ENCODE data around the gene EMILIN1.
"Not testable (repeated sequence)": the region's sequence is repeated elsewhere in the genome, so short reads cannot be mapped to it uniquely, and the experiment has no call there.

The EMILIN1 gene

DNA sequence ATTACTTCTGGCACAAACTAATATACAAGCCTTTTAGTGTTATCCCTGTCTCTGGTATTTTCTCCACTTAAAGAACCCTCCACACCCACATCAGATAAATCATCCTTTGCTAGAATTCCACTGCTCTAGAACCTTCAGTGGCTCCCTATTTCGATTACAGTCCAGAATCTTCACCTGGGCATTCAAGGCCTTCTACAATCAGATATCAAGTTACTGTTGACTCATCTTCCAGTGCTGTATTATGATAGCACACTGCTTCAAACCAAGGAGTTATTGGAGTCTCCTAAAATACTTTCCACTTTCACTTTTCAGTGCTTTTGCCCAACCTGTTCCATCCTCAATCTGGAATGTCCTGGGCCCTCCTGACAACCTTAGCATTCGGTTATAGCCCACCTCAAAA, 37.1 kb downstream of the EMILIN1 start:
- no peak overlapping the region for H3K4me3 ChIP-seq (IDR thresholded peaks at IDR 0.05; ENCODE audit: insufficient read depth, low read depth, low read length)
- H3K4me2 ChIP-seq, result no peak overlapping the region
- no peaks in the 10 kb centered on the region for H3K36me3 ChIP-seq (ENCODE audit: insufficient read depth)
- H3K9ac ChIP-seq, result no peak overlapping the region
- no peaks in the 10 kb centered on the region for H4K20me1 ChIP-seq (ENCODE audit: insufficient read depth)
- H2AFZ ChIP-seq (ENCODE audit: low read depth), result no peak overlapping the region
- no peaks in the 10 kb centered on the region for H3K27me3 ChIP-seq (ENCODE audit: insufficient read depth, low read depth)
- no peak overlapping the region for H3K27ac ChIP-seq
- TF ChIP-seq, protein P1, sequence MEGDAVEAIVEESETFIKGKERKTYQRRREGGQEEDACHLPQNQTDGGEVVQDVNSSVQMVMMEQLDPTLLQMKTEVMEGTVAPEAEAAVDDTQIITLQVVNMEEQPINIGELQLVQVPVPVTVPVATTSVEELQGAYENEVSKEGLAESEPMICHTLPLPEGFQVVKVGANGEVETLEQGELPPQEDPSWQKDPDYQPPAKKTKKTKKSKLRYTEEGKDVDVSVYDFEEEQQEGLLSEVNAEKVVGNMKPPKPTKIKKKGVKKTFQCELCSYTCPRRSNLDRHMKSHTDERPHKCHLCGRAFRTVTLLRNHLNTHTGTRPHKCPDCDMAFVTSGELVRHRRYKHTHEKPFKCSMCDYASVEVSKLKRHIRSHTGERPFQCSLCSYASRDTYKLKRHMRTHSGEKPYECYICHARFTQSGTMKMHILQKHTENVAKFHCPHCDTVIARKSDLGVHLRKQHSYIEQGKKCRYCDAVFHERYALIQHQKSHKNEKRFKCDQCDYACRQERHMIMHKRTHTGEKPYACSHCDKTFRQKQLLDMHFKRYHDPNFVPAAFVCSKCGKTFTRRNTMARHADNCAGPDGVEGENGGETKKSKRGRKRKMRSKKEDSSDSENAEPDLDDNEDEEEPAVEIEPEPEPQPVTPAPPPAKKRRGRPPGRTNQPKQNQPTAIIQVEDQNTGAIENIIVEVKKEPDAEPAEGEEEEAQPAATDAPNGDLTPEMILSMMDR (conservative IDR thresholded peaks at IDR 0.05; ENCODE audit: low read depth, low read length), result no peak
- no peaks in the 10 kb centered on the region for H3K79me2 ChIP-seq (ENCODE audit: insufficient read depth, low read depth)
- no peaks in the 10 kb centered on the region for H3K4me1 ChIP-seq (ENCODE audit: low read depth, poor library complexity, severe bottlenecking)

DNA sequence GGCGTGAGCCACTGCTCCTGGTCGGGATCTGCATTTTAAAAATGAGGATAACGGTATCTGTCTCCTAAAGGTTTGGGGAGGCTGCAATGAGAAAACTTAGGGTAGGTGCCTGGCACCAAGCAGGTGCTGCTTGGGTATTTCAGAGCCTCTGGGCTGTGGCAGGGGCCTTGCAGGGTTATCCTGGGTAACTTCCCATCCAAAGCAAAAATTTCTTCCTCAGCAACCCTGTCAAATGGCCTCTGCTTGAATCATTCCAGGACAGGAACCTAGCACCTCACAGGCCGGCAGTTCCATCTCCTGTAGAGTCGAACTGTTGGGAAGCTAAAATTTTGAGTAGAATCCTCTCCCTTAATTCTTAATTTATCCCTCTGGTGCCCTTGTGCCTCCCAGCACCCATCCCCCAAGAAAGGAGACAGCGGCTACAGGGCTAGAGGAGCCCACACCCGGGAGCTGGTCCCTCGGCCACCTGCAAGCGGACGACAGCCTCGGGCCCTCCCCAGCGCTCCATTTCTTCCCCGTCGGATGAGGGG, 39.6 kb downstream of the EMILIN1 start:
- Histone ChIP-seq H3K9ac (no peak overlapping the region), H2AFZ (ENCODE audit: low read depth) (no peak overlapping the region), H3K36me3 (ENCODE audit: insufficient read depth) (no peaks in the 10 kb centered on the region), H4K20me1 (ENCODE audit: insufficient read depth) (no peaks in the 10 kb centered on the region), H3K4me2 (no peak overlapping the region), H3K4me3 (IDR thresholded peaks at IDR 0.05; ENCODE audit: insufficient read depth, low read depth, low read length) (no peak overlapping the region), H3K4me1 (ENCODE audit: low read depth, poor library complexity, severe bottlenecking) (peaks cover 2% of the 10 kb centered on the region), H3K27me3 (ENCODE audit: insufficient read depth, low read depth) (no peaks in the 10 kb centered on the region), H3K27ac (no peak overlapping the region), H3K79me2 (ENCODE audit: insufficient read depth, low read depth) (no peaks in the 10 kb centered on the region)
- TF ChIP-seq, protein P1 (conservative IDR thresholded peaks at IDR 0.05; ENCODE audit: low read depth, low read length), result no peak

DNA sequence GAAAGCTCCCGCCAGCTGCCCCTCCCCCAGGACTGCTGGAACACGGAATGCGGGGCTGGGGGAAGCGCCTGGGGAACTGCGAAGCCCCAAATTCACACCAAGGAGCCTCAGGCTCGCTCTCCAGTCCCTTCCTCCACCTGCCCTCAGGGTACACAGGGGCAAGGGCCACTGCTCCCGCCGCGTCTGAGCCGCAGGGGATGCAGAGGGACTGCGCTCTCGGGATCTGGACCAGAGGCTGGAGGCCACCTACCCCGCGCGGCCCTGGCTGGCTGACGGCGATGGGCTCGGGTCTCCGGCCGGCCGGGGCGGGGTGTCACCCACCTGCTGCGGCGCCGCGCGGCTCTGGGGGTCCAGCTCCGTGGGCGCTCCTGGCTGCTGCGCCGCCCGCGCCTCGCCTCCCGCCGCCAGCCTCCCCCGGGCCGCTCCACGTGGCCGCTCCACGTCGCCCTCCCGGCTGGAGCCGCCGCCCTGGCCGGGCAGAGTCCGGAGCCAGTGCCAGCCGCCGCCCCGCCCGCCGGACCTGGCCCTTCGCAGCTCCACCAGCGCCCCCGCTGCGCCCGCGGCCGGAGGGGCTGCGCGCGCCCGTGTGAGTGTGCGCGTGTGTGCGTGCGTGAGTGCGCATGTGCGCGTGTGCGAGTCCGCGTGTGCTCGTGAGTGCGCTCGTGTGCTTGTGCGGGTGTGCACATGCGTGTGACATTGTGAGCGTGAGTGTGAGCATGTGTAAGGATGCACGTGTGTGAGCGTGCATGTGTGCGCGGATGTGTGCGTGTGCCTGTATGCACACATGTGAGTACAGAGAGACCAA, 40.3 kb downstream of the EMILIN1 start, which contains the start of gene CGREF1:
Gene CGREF1, minus strand, starts transcription at position 604 of the 805 bp plus-strand sequence. CDS start 14,762 bp downstream, outside the sequence.
- Histone ChIP-seq H3K9ac (no peak within 1 kb of the TSS; the same call in 1 of the 2 replicates), H4K20me1 (ENCODE audit: insufficient read depth) (no peaks in the 10 kb centered on the region), H3K4me1 (ENCODE audit: low read depth, poor library complexity, severe bottlenecking) (peaks cover 4% of the 10 kb centered on the region), H3K27ac (no peak within 1 kb of the TSS), H3K4me2 (no peak within 1 kb of the TSS), H3K4me3 (IDR thresholded peaks at IDR 0.05; ENCODE audit: insufficient read depth, low read depth, low read length) (no peak within 1 kb of the TSS), H3K79me2 (ENCODE audit: insufficient read depth, low read depth) (no peaks in the 10 kb centered on the region), H2AFZ (ENCODE audit: low read depth) (no peak within 1 kb of the TSS), H3K36me3 (ENCODE audit: insufficient read depth) (no peaks in the 10 kb centered on the region), H3K27me3 (ENCODE audit: insufficient read depth, low read depth) (no peaks in the 10 kb centered on the region)
- TF ChIP-seq, protein P1 (conservative IDR thresholded peaks at IDR 0.05; ENCODE audit: low read depth, low read length), result no peak

DNA sequence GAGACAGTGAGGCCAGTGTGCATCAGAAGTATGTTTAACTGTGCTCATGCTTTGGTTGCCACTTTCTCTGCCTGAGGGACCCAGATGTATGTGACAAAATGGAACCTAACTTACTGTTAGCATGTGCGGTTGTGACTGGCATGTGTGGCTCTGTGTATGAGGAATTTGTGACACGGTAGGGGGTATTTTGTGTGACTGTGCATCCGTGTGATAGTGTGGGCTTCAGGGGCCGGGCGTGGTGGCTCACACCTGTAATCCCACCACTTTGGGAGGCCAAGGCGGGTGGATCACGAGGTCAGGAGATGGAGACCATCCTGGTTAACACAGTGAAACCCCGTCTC, 40.9 kb downstream of the EMILIN1 start:
- H3K79me2 ChIP-seq (ENCODE audit: insufficient read depth, low read depth); H3K4me3 ChIP-seq (IDR thresholded peaks at IDR 0.05; ENCODE audit: insufficient read depth, low read depth, low read length); H3K27me3 ChIP-seq (ENCODE audit: insufficient read depth, low read depth); H3K27ac ChIP-seq; H3K9ac ChIP-seq; H3K4me2 ChIP-seq; H3K4me1 ChIP-seq (ENCODE audit: low read depth, poor library complexity, severe bottlenecking); H4K20me1 ChIP-seq (ENCODE audit: insufficient read depth); H2AFZ ChIP-seq (ENCODE audit: low read depth); H3K36me3 ChIP-seq (ENCODE audit: insufficient read depth): not testable (repeated sequence)

DNA sequence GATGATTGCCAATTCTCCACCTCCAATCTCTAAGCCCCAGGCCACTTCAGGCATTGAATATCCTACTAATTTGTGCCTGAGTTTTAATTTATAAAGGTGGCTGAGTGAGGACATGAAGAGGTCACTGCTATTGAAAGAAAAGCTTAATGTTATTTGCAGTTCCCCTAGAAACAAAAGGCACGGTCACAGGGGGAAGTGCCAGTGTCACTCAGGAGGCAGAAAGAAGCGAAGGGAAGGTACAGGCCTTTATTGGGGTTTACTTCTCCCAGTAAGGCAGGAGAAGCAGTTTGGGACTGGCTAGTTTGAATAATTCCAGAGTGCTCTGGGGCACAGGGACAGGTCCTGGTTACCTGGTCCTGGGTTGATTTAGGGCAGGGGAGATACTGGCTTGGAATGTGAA, 43.5 kb downstream of the EMILIN1 start:
- Histone ChIP-seq H3K79me2 (ENCODE audit: insufficient read depth, low read depth) (no peaks in the 10 kb centered on the region), H3K9ac (no peak overlapping the region), H3K36me3 (ENCODE audit: insufficient read depth) (no peaks in the 10 kb centered on the region), H3K4me1 (ENCODE audit: low read depth, poor library complexity, severe bottlenecking) (peaks cover 9% of the 10 kb centered on the region), H4K20me1 (ENCODE audit: insufficient read depth) (no peaks in the 10 kb centered on the region), H3K27ac (no peak overlapping the region), H3K4me2 (no peak overlapping the region), H2AFZ (ENCODE audit: low read depth) (no peak overlapping the region), H3K4me3 (IDR thresholded peaks at IDR 0.05; ENCODE audit: insufficient read depth, low read depth, low read length) (no peak overlapping the region), H3K27me3 (ENCODE audit: insufficient read depth, low read depth) (no peaks in the 10 kb centered on the region)
- TF ChIP-seq, protein P1 (conservative IDR thresholded peaks at IDR 0.05; ENCODE audit: low read depth, low read length), result no peak

All from KMS-11 (cell line).